Gastroesophageal sphincter (tissue), 4 donors: ENCODE data around the gene LDB3. TPM values are rescaled to one million over a fixed set of nuclear protein-coding genes. Genes with fewer than 3 reads are reported as not detected.

ENCODE experiments used
- ATAC-seq: fragments of 150-250 bp; one replicate; pipeline ENCODE4 v1.9.1; 2016; ENCODE audit warnings: mild to moderate bottlenecking, moderate library complexity
- H3K27ac ChIP-seq, 4 donors: fragments of 200-600 bp; sonication (generic) in 3 of 4; 1 replicate in 3 of 4; 2 replicates in 1 of 4; pipeline ENCODE4 v1.5.1; 2016 to 2019
- H3K27me3 ChIP-seq: fragments of 200-600 bp; sonication (generic); one replicate; pipeline ENCODE4 v1.5.1; 2019
- H3K36me3 ChIP-seq, 2 donors: fragments of 200-600 bp; sonication (generic); one replicate each; pipeline ENCODE4 v1.5.1; 2019; ENCODE audit warnings: control low read depth in 1 of 2
- H3K4me1 ChIP-seq, 3 donors: fragments of 200-600 bp; sonication (generic); 1 replicate in 2 of 3; 2 replicates in 1 of 3; pipeline ENCODE4 v1.5.1; 2016 to 2019; ENCODE audit warnings: control low read depth in 2 of 3
- H3K4me3 ChIP-seq, 2 donors: fragments of 200-600 bp; sonication (generic); one replicate each; pipeline ENCODE4 v1.5.1; 2019; ENCODE audit warnings: mild to moderate bottlenecking in 1 of 2, moderate library complexity in 1 of 2
- H3K9me3 ChIP-seq, 3 donors: fragments of 200-600 bp; sonication (generic); one replicate each; pipeline ENCODE4 v1.5.1; 2017 to 2019; ENCODE audit warnings: control low read depth in 2 of 3
- CTCF ChIP-seq, 4 experiments: fragments of 200-600 bp in 2 of 4; fragments of 450-650 bp in 2 of 4; sonication (generic) in 1 of 4; IDR thresholded peaks; one replicate each; pipeline ENCODE4 v1.5.1; 2017 to 2019; ENCODE audit warnings: antibody characterized with exemption in 4 of 4, mild to moderate bottlenecking in 2 of 4, moderate library complexity in 2 of 4
- EP300 ChIP-seq: sonication (generic); formaldehyde crosslinking; IDR thresholded peaks from one replicate; pipeline ENCODE4 v1.6.1; 2017; ENCODE audit warnings: antibody characterized with exemption, mild to moderate bottlenecking
- POLR2A ChIP-seq, 2 donors: fragments of 450-650 bp; IDR thresholded peaks; one replicate each; pipeline ENCODE4 v1.6.1; 2017; ENCODE audit warnings: antibody characterized with exemption in 2 of 2, mild to moderate bottlenecking in 2 of 2, moderate library complexity in 1 of 2
- POLR2AphosphoS5 ChIP-seq: sonication (generic); formaldehyde crosslinking; IDR thresholded peaks from one replicate; pipeline ENCODE4 v1.6.1; 2017; ENCODE audit warnings: antibody characterized with exemption
- WGBS, 2 donors: methylation state at CpG; one replicate each; pipeline ENCODE4 v1.1.5; 2018; ENCODE audit warnings: low coverage in 1 of 2; 5-methylcytosine and 5-hydroxymethylcytosine counted together
- total RNA-seq, 4 donors: library from RNA; depleted of rRNA; stranded (reverse); fragments of >200 nt; gene quantifications; one replicate each; pipeline ENCODE4 v1.1.0, GENCODE V29; 2016

Gene LDB3
- total RNA-seq, 4 donors from 2014 or later: 12.9 to 45.8 (median 18.6) TPM

- Histone ChIP-seq H3K27ac (peak overlapping the region in 3 of 4 donors; percentile 93 to 97 (median 95)), H3K4me3 (no peak overlapping the region), H3K9me3 (no peaks in the 10 kb centered on the region), H3K4me1 (peaks cover 0 to 27% (median 10%) of the 10 kb centered on the region in 3 donors), H3K27me3 (no peaks in the 10 kb centered on the region), H3K36me3 (peaks cover 0 to 51% of the 10 kb centered on the region in 2 donors)
- no peak for TF ChIP-seq POLR2AphosphoS5
- TF ChIP-seq CTCF (IDR thresholded peaks at IDR 0.05): no peak
- no peak for TF ChIP-seq EP300
- no peak for TF ChIP-seq POLR2A (IDR thresholded peaks at IDR 0.05)
- 63 to 100% methylated on average over 1 to 2 of the region's 4 CpGs for WGBS, 2 donors
- no peak for ATAC-seq
Measured at GRCh38 chr10:86707505-86707904, 39.2 kb downstream of the LDB3 start.

GRCh38 chr10:86708068-86708782 lies 39.9 kb downstream of the LDB3 start:
- no peaks in the 10 kb centered on the region for H3K27me3 ChIP-seq
- H3K9me3 ChIP-seq: no peaks in the 10 kb centered on the region
- ATAC-seq: no peak
- TF ChIP-seq POLR2AphosphoS5: no peak
- no peak for TF ChIP-seq POLR2A (IDR thresholded peaks at IDR 0.05)
- TF ChIP-seq EP300: no peak
- TF ChIP-seq CTCF (IDR thresholded peaks at IDR 0.05): no peak
- H3K4me3 ChIP-seq: no peak overlapping the region
- peak overlapping the region in 3 of 4 donors; percentile 93 to 97 (median 95) for H3K27ac ChIP-seq
- peaks cover 0 to 44% of the 10 kb centered on the region in 2 donors for H3K36me3 ChIP-seq
- peaks cover 0 to 34% (median 10%) of the 10 kb centered on the region in 3 donors for H3K4me1 ChIP-seq
- 80 to 91% methylated on average over 2 to 4 of the region's 8 CpGs for WGBS, 2 donors

GRCh38 chr10:86708783-86709380 lies 40.6 kb downstream of the LDB3 start:
- H3K4me3 ChIP-seq: no peak overlapping the region
- H3K27me3 ChIP-seq: no peaks in the 10 kb centered on the region
- peaks cover 0 to 36% (median 10%) of the 10 kb centered on the region in 3 donors for H3K4me1 ChIP-seq
- 71 to 80% methylated on average over 4 of the region's 5 CpGs for WGBS, 2 donors
- TF ChIP-seq POLR2AphosphoS5 (no peak), EP300 (no peak)
- ATAC-seq: no peak
- no peaks in the 10 kb centered on the region for H3K9me3 ChIP-seq
- H3K27ac ChIP-seq: peak overlapping the region in 3 of 4 donors; percentile 93 to 97 (median 95)
- peaks cover 0 to 38% of the 10 kb centered on the region in 2 donors for H3K36me3 ChIP-seq

GRCh38 chr10:86709396-86710185 lies 41.3 kb downstream of the LDB3 start:
- ATAC-seq: no peak
- 80 to 84% methylated on average over 6 to 7 of the region's 16 CpGs for WGBS, 2 donors
- no peaks in the 10 kb centered on the region for H3K9me3 ChIP-seq
- no peaks in the 10 kb centered on the region for H3K27me3 ChIP-seq
- H3K27ac ChIP-seq: peak overlapping the region in 3 of 4 donors; percentile 93 to 97 (median 95)
- H3K4me3 ChIP-seq: no peak overlapping the region
- peaks cover 0 to 38% of the 10 kb centered on the region in 2 donors for H3K36me3 ChIP-seq
- peaks cover 0 to 36% (median 10%) of the 10 kb centered on the region in 3 donors for H3K4me1 ChIP-seq
- TF ChIP-seq POLR2A (IDR thresholded peaks at IDR 0.05) (no peak), CTCF (IDR thresholded peaks at IDR 0.05) (no peak), POLR2AphosphoS5 (no peak), EP300 (no peak)

GRCh38 chr10:86710987-86711512 lies 42.7 kb downstream of the LDB3 start:
- TF ChIP-seq EP300 (no peak), POLR2AphosphoS5 (peak; percentile 84), POLR2A (IDR thresholded peaks at IDR 0.05) (peak; percentile 78 to 83), CTCF (IDR thresholded peaks at IDR 0.05) (peak in 3 of 4 experiments; percentile 93 to 98 (median 98))
- Histone ChIP-seq H3K36me3 (peaks cover 0 to 32% of the 10 kb centered on the region in 2 donors), H3K4me1 (peaks cover 0 to 50% (median 10%) of the 10 kb centered on the region in 3 donors), H3K4me3 (peak overlapping the region; percentile 66 to 76), H3K9me3 (no peaks in the 10 kb centered on the region), H3K27me3 (no peaks in the 10 kb centered on the region), H3K27ac (peak overlapping the region; percentile 93 to 97 (median 95))
- peak; percentile 94 for ATAC-seq
- WGBS, 2 donors: 0 to 7% methylated on average over 2 to 9 of the region's 46 CpGs
